H1 (cell line): ENCODE measurements around the gene RPS6KA2. TPM values are rescaled to one million over a fixed set of nuclear protein-coding genes. Genes with fewer than 3 reads are reported as not detected.

Experiments
- CTCF ChIA-PET: fragments of 300-600 bp; sonication (Branson Sonifier 250); formaldehyde crosslinking; loops from one replicate; lab custom pipeline; 2021; ENCODE audit not compliant: partially characterized antibody; lab: Charles Lee
- POLR2A ChIA-PET: fragments of 300-600 bp; sonication (Branson Sonifier 250); formaldehyde crosslinking; loops from one replicate; lab custom pipeline; 2021; ENCODE audit warnings: inconsistent platforms; ENCODE audit not compliant: partially characterized antibody; lab: Charles Lee
- DNase-seq, 2 experiments: peaks; one replicate each; pipeline versions ENCODE4 v3.0.0 to v3.0.0-alpha.2; 2010 to 2022; ENCODE audit warnings: low spot score in 2 of 2, low read depth in 1 of 2, mixed read lengths in 1 of 2
- FAIRE-seq: peaks from 2 replicates; lab custom pipeline; 2011; peaks lifted over from hg19 to GRCh38; lab: Jason Lieb, UNC
- H2AFZ ChIP-seq: 2 replicates; pipeline ENCODE4 v1.8.1; 2012; ENCODE audit warnings: low read length, inconsistent platforms
- H2AK5ac ChIP-seq: 2 replicates; pipeline ENCODE4 v1.6.1; 2013; ENCODE audit warnings: low read depth, low read length
- H2BK120ac ChIP-seq: replicated peaks from 2 replicates; pipeline ENCODE3; 2013; ENCODE audit warnings: low read depth, low read length, inconsistent platforms
- H2BK12ac ChIP-seq: 2 replicates; pipeline ENCODE4 v1.6.1; 2013; ENCODE audit warnings: low read depth, low read length
- H2BK15ac ChIP-seq: 2 replicates; pipeline ENCODE4 v1.6.1; 2013; ENCODE audit warnings: low read length
- H2BK20ac ChIP-seq: 2 replicates; pipeline ENCODE4 v1.6.1; 2013; ENCODE audit warnings: low read length
- H2BK5ac ChIP-seq: 2 replicates; pipeline ENCODE4 v1.6.1; 2013; ENCODE audit warnings: low read depth, low read length
- H3K14ac ChIP-seq: 2 replicates; pipeline ENCODE4 v1.6.1; 2013; ENCODE audit warnings: inconsistent platforms; ENCODE audit not compliant: insufficient read length
- H3K18ac ChIP-seq: 2 replicates; pipeline ENCODE4 v1.6.1; 2013; ENCODE audit warnings: low read length; ENCODE audit errors: extremely low read depth
- H3K23ac ChIP-seq: 2 replicates; pipeline ENCODE4 v1.6.1; 2013; ENCODE audit warnings: inconsistent platforms; ENCODE audit not compliant: insufficient read length
- H3K23me2 ChIP-seq: 2 replicates; pipeline ENCODE4 v1.6.1; 2013; ENCODE audit warnings: low read depth, low read length
- H3K27ac ChIP-seq: 2 replicates; pipeline ENCODE4 v1.6.1; 2011; ENCODE audit warnings: low read depth, low read length, inconsistent platforms
- H3K27me3 ChIP-seq, 4 experiments: replicated peaks in 1 of 4; 1 replicate in 1 of 4; 2 replicates in 3 of 4; pipeline versions ENCODE4 v1.6.1 to v1.8.1; 2011 to 2013; ENCODE audit warnings: low read length in 3 of 4, mild to moderate bottlenecking in 3 of 4, inconsistent platforms in 2 of 4, mixed read lengths in 2 of 4, moderate library complexity in 1 of 4; ENCODE audit not compliant: control insufficient read depth in 3 of 4, insufficient read depth in 3 of 4; ENCODE audit errors: extremely low read depth in 1 of 4
- H3K36me3 ChIP-seq, 4 experiments: 2 replicates each; pipeline versions ENCODE4 v1.6.1 to v1.8.1; 2011 to 2013; ENCODE audit warnings: mild to moderate bottlenecking in 4 of 4, low read length in 3 of 4, moderate library complexity in 2 of 4, control low read depth in 1 of 4, inconsistent platforms in 1 of 4; ENCODE audit not compliant: insufficient read depth in 4 of 4, control insufficient read depth in 2 of 4
- H3K4ac ChIP-seq: replicated peaks from 2 replicates; pipeline ENCODE3; 2013; ENCODE audit warnings: low read length, low read depth, mixed read lengths, inconsistent platforms; ENCODE audit not compliant: insufficient read length
- H3K4me1 ChIP-seq, 4 experiments: replicated peaks in 1 of 4; 1 replicate in 1 of 4; 2 replicates in 3 of 4; pipeline versions ENCODE4 v1.6.1 to v1.8.1; 2011 to 2013; ENCODE audit warnings: low read length in 3 of 4, inconsistent platforms in 2 of 4, mixed read lengths in 1 of 4; ENCODE audit not compliant: insufficient read depth in 4 of 4, control insufficient read depth in 3 of 4
- H3K4me2 ChIP-seq, 2 experiments: 2 replicates each; pipeline versions ENCODE4 v1.6.1 to v1.8.1; 2011 to 2013; ENCODE audit warnings: low read depth in 2 of 2, low read length in 2 of 2, control low read depth in 1 of 2, inconsistent platforms in 1 of 2, mild to moderate bottlenecking in 1 of 2; ENCODE audit not compliant: insufficient read depth in 1 of 2
- H3K4me3 ChIP-seq, 4 experiments: fragments of 200-600, 300-600 bp in 1 of 4; sonication (generic), shearing (Covaris generic), sonication (Bioruptor Twin) in 1 of 4; 2 replicates each; pipeline versions ENCODE4 v1.5.1 to v1.8.1; 2011 to 2016; ENCODE audit warnings: low read length in 4 of 4, low read depth in 3 of 4, control low read depth in 2 of 4, inconsistent platforms in 2 of 4, mild to moderate bottlenecking in 2 of 4, mixed read lengths in 1 of 4, moderate library complexity in 1 of 4; ENCODE audit not compliant: insufficient read depth in 2 of 4; ENCODE audit errors: extremely low read depth in 1 of 4
- H3K56ac ChIP-seq: replicated peaks from 2 replicates; pipeline ENCODE3; 2013; ENCODE audit warnings: low read depth, mild to moderate bottlenecking, mixed read lengths, low read length, inconsistent platforms; ENCODE audit not compliant: insufficient read length
- H3K79me1 ChIP-seq: 2 replicates; pipeline ENCODE4 v1.6.1; 2013; ENCODE audit warnings: low read depth, low read length, control low read depth
- H3K79me2 ChIP-seq, 2 experiments: 2 replicates each; pipeline versions ENCODE4 v1.6.1 to v1.8.1; 2012 to 2013; ENCODE audit warnings: low read length in 2 of 2, mild to moderate bottlenecking in 2 of 2, inconsistent platforms in 1 of 2; ENCODE audit not compliant: insufficient read depth in 2 of 2, control insufficient read depth in 1 of 2
- H3K9ac ChIP-seq, 4 experiments: replicated peaks in 1 of 4; 1 replicate in 1 of 4; 2 replicates in 3 of 4; pipeline versions ENCODE4 v1.6.1 to v1.8.1; 2011 to 2013; ENCODE audit warnings: low read depth in 3 of 4, low read length in 3 of 4, control low read depth in 2 of 4, mild to moderate bottlenecking in 2 of 4, moderate library complexity in 2 of 4, inconsistent platforms in 1 of 4; ENCODE audit errors: extremely low read depth in 1 of 4
- H3K9me3 ChIP-seq, 2 experiments: 2 replicates each; pipeline versions ENCODE4 v1.6.1 to v1.8.1; 2012 to 2013; ENCODE audit warnings: mild to moderate bottlenecking in 2 of 2, moderate library complexity in 2 of 2, control low read depth in 1 of 2, inconsistent platforms in 1 of 2, low read depth in 1 of 2, low read length in 1 of 2, mixed read lengths in 1 of 2; ENCODE audit not compliant: insufficient read depth in 2 of 2
- H4K20me1 ChIP-seq, 2 experiments: replicated peaks in 1 of 2; 2 replicates each; pipeline versions ENCODE3 to v1.8.1; 2011 to 2013; ENCODE audit warnings: inconsistent platforms in 2 of 2, low read length in 2 of 2, mild to moderate bottlenecking in 1 of 2; ENCODE audit not compliant: insufficient read depth in 2 of 2, control insufficient read depth in 1 of 2
- H4K5ac ChIP-seq: 2 replicates; pipeline ENCODE4 v1.6.1; 2013; ENCODE audit warnings: low read length, low read depth, mixed read lengths, inconsistent platforms; ENCODE audit not compliant: insufficient read length
- H4K8ac ChIP-seq: 2 replicates; pipeline ENCODE4 v1.8.0; 2013; ENCODE audit warnings: mild to moderate bottlenecking, moderate library complexity, low read length, inconsistent platforms; ENCODE audit not compliant: insufficient read depth; ENCODE audit errors: extremely low read depth
- H4K91ac ChIP-seq: replicated peaks from 2 replicates; pipeline ENCODE3; 2013; ENCODE audit warnings: low read length, mixed read lengths, inconsistent platforms; ENCODE audit not compliant: insufficient read length
- BRCA1 ChIP-seq: IDR thresholded peaks from 2 replicates; pipeline ENCODE4 v1.6.1; 2012; ENCODE audit warnings: low read depth, low read length, improper control_type of control experiment
- CTBP2 ChIP-seq: IDR thresholded peaks from 2 replicates; pipeline ENCODE4 v1.7.0; 2011; ENCODE audit warnings: borderline replicate concordance, mild to moderate bottlenecking, moderate library complexity, mixed read lengths, low read length; ENCODE audit not compliant: insufficient read depth, insufficient read length
- EZH2 ChIP-seq: fragments of 200-600 bp; sonication (generic); IDR thresholded peaks from 2 replicates; pipeline ENCODE4 v1.7.1; 2012; ENCODE audit warnings: low read depth, mild to moderate bottlenecking, moderate library complexity, low read length, inconsistent platforms; ENCODE audit not compliant: severe bottlenecking
- GABPA ChIP-seq: IDR thresholded peaks from 2 replicates; pipeline ENCODE4 v1.6.1; 2011; ENCODE audit warnings: mild to moderate bottlenecking, low read length, moderate library complexity, borderline replicate concordance; ENCODE audit not compliant: insufficient read depth
- JUND ChIP-seq: IDR thresholded peaks from 2 replicates; pipeline ENCODE4 v1.6.1; 2011; ENCODE audit warnings: mild to moderate bottlenecking, improper control_type of control experiment, low read length
- POLR2AphosphoS5 ChIP-seq: IDR thresholded peaks from 2 replicates; pipeline ENCODE4 v1.6.1; 2011; ENCODE audit warnings: low read depth, low read length
- RNF2 ChIP-seq: fragments of 200-900, 300-1000 bp; sonication (generic); IDR thresholded peaks from 2 replicates; pipeline ENCODE4 v1.7.1; 2016; ENCODE audit warnings: borderline replicate concordance, low read depth, mild to moderate bottlenecking, antibody characterized with exemption, low read length; ENCODE audit not compliant: poor library complexity, severe bottlenecking; ENCODE audit errors: missing control alignments
- SP2 ChIP-seq: IDR thresholded peaks from 2 replicates; pipeline ENCODE4 v1.6.1; 2012; ENCODE audit warnings: mild to moderate bottlenecking, low read length, inconsistent platforms
- SP4 ChIP-seq: IDR thresholded peaks from 2 replicates; pipeline ENCODE4 v1.6.1; 2012; ENCODE audit warnings: low read length, inconsistent platforms
- TAF1 ChIP-seq: IDR thresholded peaks from 2 replicates; pipeline ENCODE4 v1.6.1; 2011; ENCODE audit warnings: mild to moderate bottlenecking, low read depth, low read length
- TBP ChIP-seq: IDR thresholded peaks from 2 replicates; pipeline ENCODE4 v1.6.1; 2011; ENCODE audit warnings: low read depth, low read length, improper control_type of control experiment
- TCF12 ChIP-seq: IDR thresholded peaks from 2 replicates; pipeline ENCODE4 v1.6.1; 2011; ENCODE audit warnings: low read depth, mild to moderate bottlenecking, low read length
- ZNF274 ChIP-seq: IDR thresholded peaks from 2 replicates; pipeline ENCODE4 v1.7.0; 2012; ENCODE audit warnings: low read length, borderline replicate concordance; ENCODE audit errors: extremely low read depth
- WGBS, 2 experiments: shearing (Covaris generic) in 1 of 2; methylation state at CpG; one replicate each; pipeline versions ENCODE4 v1.1.6 to v1.1.7; 2013 to 2015; ENCODE audit warnings: low lambda C conversion rate in 2 of 2, mixed read lengths in 2 of 2, inconsistent platforms in 1 of 2, low coverage in 1 of 2, missing lambda C conversion rate in 1 of 2; ENCODE audit not compliant: insufficient replicate concordance in 2 of 2, insufficient coverage in 1 of 2, insufficient read length in 1 of 2; ENCODE audit errors: extremely low coverage in 1 of 2, missing lambda C conversion rate in 1 of 2; 5-methylcytosine and 5-hydroxymethylcytosine counted together
- polyA plus RNA-seq, 7 experiments: library from polyadenylated mRNA; depleted of rRNA in 3 of 7; stranded (reverse) in 5 of 7; unstranded in 2 of 7; fragments of >200 nt in 5 of 7; fragments of 200-250 nt in 2 of 7; gene quantifications; 1 replicate in 5 of 7; 2 replicates in 1 of 7; 4 replicates in 1 of 7; pipeline versions ENCODE4 v1.2.1 to v1.2.3, GENCODE V29; 2011 to 2013; ENCODE audit warnings: missing spikeins in 2 of 7, mixed read lengths in 2 of 7
- total RNA-seq: library from RNA; stranded (reverse); fragmentation: NEBNext Ultra II Directional; extraction: Animal tissue kit (Norgen Biotek cat#: 25700); gene quantifications from 2 replicates; pipeline ENCODE4 v1.2.1, GENCODE V29; 2021
- TF ChIP-seq, protein P1 (sequence below): IDR thresholded peaks from 2 replicates; pipeline ENCODE4 v1.6.1; 2011; ENCODE audit warnings: low read length, improper control_type of control experiment

The RPS6KA2 gene
- total and polyA plus RNA-seq, 2 of the 8 experiments (the other 6 are each of a cell fraction or from before 2014, with no cell fraction given) = 8.8 to 25.7 TPM

DNA sequence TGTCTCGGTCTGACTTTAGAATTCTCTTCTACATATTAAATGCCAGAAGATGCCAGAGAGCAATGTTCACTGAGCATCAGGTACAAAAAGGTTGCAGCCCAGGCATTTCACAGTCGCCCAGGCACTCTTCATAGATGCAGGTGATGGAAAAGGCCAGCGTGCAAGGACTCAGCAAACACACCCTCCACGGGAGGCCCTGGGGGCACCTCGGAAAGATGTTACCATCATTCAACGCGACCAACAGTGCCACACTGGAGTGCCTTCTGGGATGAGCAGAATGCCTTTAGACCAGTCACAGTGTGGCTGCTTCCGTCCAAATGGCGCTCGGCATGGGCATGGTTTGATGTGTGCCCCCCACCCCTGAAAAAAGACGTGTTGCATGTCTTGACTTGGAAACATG is 36.0 kb downstream of the RPS6KA2 start:
- ChIA-PET CTCF (no interaction called here), POLR2A (no interaction called here)
- Histone ChIP-seq H3K4ac (no peak overlapping the region), H2AFZ (no peak overlapping the region), H3K23me2 (no peaks in the 10 kb centered on the region), H3K4me2 (no peak overlapping the region), H3K79me1 (peaks cover 3% of the 10 kb centered on the region), H2BK120ac (no peak overlapping the region), H3K27me3 (no peaks in the 10 kb centered on the region), H3K79me2 (peaks cover 3 to 17% of the 10 kb centered on the region in 2 experiments; a peak in 2 of 4 replicates), H3K18ac (no peak overlapping the region), H3K9me3 (no peaks in the 10 kb centered on the region), H4K8ac (no peak overlapping the region), H3K56ac (no peak overlapping the region), H2BK15ac (no peak overlapping the region), H3K9ac (no peak overlapping the region), H3K4me3 (no peak overlapping the region), H4K5ac (no peak overlapping the region), H3K14ac (no peak overlapping the region), H2BK20ac (no peak overlapping the region), H3K23ac (no peak overlapping the region), H2BK5ac (no peak overlapping the region), H4K20me1 (peaks cover 2 to 7% of the 10 kb centered on the region in 2 experiments), H3K4me1 (peaks cover 2 to 9% (median 5%) of the 10 kb centered on the region in 4 experiments; a peak in 3 of 7 replicates), H4K91ac (no peak overlapping the region), H2BK12ac (no peak overlapping the region), H3K27ac (no peak overlapping the region), H2AK5ac (no peak overlapping the region), H3K36me3 (no peaks in the 10 kb centered on the region)
- DNase-seq (no peak), FAIRE-seq (no peak)
- 89% methylated on average over 11 of the region's 11 CpGs; no CpG with 5 or more reads in 1 of the 2 experiments for WGBS, 2 experiments
- no peak for TF ChIP-seq TAF1
- no peak for TF ChIP-seq CTBP2
- no peak for TF ChIP-seq TBP
- no peak for TF ChIP-seq GABPA
- TF ChIP-seq SP2 = no peak
- no peak for TF ChIP-seq TCF12
- no peak for TF ChIP-seq BRCA1
- TF ChIP-seq SP4 = no peak
- no peak for TF ChIP-seq EZH2
- TF ChIP-seq, protein P1, sequence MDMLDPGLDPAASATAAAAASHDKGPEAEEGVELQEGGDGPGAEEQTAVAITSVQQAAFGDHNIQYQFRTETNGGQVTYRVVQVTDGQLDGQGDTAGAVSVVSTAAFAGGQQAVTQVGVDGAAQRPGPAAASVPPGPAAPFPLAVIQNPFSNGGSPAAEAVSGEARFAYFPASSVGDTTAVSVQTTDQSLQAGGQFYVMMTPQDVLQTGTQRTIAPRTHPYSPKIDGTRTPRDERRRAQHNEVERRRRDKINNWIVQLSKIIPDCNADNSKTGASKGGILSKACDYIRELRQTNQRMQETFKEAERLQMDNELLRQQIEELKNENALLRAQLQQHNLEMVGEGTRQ = no peak
- TF ChIP-seq RNF2 = no peak
- no peak for TF ChIP-seq JUND
- no peak for TF ChIP-seq ZNF274
- no peak for TF ChIP-seq POLR2AphosphoS5
